Right lobe of liver (tissue), 4 donors: ENCODE measurements around the gene IRF2BP2.

Experiments
- CTCF ChIP-seq, 4 donors: fragments of 200-600 bp in 3 of 4; fragments of 450-650 bp in 1 of 4; IDR thresholded peaks; one replicate each; pipeline versions ENCODE4 v1.5.1 to v1.8.0; 2016 to 2022; ENCODE audit warnings: antibody characterized with exemption in 4 of 4, mild to moderate bottlenecking in 2 of 4
- POLR2A ChIP-seq: fragments of 450-650 bp; IDR thresholded peaks from one replicate; pipeline ENCODE4 v1.6.1; 2017; ENCODE audit warnings: antibody characterized with exemption, mild to moderate bottlenecking
- donor health status: DM: no; HTN: no; CAD: no.
- donor health status: DM: no; HTN: no; CAD: no.
- donor health status: DM: no; HTN: yes; CAD: no.

GRCh38 chr1:234573711-234574299, 36.2 kb downstream of the IRF2BP2 start:
- TF ChIP-seq POLR2A (no peak), CTCF (IDR thresholded peaks at IDR 0.05) (no peak)
